Measurements from ENCODE around the gene TARDBP.
"Not testable (repeated sequence)": the region's sequence is repeated elsewhere in the genome, so short reads cannot be mapped to it uniquely, and the experiment has no call there.

The TARDBP gene

DNA sequence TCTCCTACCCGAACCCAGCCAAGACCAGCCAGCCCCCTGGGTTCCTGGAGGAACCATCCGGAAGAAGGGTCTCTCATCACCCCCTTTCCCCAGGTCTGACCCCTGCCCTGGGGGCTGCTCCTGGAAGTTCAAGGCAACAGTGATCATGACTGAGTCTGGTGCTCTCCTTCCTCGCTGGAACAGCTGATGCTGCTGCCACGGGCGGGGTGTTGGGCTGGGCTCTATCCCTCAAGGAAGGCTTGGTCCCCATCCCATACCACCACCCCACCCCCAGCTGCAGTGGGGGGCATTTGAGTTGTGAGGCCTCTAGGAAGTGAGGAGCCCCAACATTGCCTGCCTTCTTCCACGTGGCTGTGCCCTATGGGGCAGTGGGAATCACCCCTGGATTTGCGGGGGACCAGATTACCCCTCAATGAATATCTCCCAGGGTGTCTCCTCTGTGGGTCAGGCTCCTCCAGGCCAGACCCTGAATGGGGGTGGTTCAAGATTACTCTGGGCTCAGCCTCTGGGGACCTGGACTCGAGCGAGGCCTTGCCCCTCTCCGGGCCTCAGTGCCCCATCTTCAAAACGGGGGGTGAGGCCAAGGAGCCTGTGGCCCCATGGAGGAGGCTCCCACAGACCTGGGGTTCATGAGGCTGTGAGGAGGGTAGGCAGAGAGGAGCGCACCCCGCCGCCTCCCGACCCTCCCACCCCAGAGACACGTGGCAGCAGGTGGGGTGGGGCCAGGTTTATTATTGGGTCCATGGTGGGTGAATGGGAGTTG, 31.8 kb downstream of the TARDBP start:
- no peak for DNase-seq

DNA sequence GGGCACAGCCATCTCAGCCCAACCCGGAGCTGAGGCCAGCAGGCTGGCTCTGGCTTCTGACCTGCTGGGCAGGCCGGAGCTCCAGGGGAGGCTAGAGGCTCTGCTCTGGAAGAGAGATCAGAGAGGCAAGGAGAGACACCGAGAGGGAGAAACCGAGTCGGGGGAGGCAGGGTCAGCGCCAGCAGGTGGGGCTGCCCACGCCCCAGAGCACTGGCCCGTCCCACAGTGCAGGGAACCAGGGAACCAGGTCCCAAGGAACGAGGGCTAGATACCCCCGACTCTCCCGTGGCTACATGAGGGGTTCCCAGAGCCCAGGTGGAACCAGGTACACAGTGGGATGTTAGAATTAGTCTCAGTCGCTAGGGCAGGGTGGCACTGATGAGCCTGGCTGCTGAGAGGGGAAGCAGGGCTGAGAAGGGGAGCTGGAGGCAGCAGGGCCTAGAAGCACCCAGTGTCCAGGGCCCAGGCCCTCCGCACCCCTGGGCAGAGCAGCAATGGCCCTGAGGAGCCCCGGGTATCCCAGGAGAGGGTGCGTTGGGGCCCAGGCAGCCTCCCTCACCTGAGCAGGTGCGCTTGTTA, 32.5 kb downstream of the TARDBP start:
- DNase-seq = no peak

DNA sequence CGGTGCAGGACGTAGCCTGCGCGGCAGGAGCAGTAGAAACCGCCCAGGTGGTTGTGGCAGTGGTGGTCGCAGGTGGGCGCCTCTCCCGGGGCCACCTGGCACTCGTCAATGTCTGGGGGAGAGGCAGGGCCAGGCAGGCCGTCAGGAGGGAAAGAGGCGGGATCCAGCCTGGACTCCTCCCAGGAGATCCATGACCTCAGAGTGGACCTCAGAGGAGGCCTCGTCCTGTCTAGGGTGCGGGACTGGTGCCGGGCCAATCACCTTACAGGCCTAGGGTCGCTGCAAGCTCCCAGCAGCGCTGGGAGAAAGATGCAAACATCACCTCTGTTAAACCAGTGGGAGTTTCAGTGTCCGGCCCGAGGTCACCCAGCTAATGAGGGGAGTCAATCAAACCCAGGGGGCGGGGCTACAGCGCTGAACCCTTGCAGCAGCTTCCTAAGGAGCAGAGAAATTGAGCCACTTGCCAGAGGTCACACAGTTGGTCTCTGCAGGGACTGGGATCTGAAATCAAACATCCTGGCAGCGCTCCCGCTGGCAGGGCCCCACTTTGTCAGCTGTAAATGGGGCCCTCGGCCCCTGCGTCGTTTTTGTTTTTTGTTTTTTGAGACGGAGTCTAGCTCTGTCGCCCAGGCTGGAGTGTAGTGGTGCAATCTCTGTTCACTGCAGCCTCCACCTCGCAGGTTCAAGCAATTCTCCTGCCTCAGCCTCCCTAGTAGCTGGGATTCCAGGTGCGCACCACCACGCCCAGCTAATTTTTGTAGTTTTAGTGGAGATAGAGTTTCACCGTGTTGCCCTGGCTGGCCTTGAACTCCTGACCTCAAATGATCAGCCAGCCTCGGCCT, 33.2 kb downstream of the TARDBP start:
- no peak for DNase-seq

DNA sequence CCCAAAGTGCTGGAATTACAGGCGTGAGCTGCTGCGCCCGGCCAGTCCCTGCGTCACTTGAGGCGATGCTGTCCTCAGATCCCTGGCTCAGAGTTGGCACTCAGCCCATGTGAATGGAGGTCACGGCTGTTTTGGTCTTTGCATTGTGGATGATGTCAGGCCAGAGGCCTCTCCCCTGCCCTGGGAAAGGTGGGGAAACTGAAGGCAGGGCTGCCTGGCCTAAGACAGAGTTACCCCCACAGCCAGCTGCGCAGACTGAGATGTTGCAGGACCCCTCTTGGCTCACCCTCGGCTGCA, 33.8 kb downstream of the TARDBP start:
- DNase-seq = no peak

DNA sequence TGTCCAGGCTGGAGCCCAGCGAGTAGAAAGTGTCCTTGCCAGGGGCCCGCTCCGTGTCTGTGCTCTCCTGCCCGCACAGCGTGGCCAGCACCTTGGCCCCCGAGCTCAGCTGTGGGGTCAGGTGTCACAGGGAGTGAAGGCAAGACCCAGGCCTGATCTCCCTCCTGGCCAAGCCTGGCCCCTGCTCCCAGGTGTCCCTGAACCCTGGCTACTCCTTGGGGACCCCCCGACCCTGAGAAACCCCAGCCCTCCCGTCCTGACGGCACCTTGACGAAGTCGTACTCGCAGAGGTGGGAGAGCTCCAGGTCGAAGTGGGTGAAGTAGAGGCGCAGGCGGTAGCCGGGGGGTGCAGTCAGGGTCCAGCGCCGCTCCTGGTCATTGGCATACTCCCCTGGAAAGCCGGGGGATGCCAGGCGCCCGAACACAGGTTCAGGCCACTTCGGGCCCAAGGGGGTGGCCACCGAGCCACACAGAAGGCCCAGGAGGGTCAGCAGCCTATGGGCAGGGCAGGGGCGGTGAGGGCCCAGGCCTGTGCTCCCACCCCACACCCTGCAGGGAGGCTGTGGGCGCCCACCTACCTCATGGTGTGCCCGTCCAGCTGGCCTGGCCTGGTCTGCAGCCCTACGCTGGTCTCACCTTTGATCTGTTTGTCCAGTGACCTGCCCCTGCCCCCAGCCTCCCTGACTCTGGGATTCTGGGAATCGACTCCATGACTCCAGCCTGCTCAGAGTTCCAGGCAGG, 34.3 kb downstream of the TARDBP start, which contains the start of gene MASP2:
Gene MASP2, minus strand, starts transcription at position 615 of the 741 bp plus-strand sequence. Its CDS starts 32 bp downstream, at position 583.
- no peak for DNase-seq

DNA sequence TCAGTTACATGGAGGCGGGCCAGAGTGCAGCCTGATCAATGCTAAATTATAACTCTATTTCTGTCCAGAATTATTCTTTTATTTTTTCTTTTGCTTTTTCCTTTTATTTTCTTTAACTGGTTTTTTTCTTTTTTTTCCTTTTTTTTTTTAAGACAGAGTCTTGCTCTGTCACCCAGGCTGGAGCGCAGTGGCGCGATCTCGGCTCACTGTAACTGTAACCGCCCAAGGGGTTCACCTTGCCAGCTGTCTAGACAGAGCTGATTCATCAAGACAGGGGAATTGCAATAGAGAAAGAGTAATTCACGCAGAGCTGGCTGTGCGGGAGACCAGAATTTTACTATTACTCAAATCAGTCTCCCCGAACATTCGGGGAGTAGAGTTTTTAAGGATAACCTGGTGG, 38.7 kb downstream of the TARDBP start:
- DNase-seq = not testable (repeated sequence)

DNA sequence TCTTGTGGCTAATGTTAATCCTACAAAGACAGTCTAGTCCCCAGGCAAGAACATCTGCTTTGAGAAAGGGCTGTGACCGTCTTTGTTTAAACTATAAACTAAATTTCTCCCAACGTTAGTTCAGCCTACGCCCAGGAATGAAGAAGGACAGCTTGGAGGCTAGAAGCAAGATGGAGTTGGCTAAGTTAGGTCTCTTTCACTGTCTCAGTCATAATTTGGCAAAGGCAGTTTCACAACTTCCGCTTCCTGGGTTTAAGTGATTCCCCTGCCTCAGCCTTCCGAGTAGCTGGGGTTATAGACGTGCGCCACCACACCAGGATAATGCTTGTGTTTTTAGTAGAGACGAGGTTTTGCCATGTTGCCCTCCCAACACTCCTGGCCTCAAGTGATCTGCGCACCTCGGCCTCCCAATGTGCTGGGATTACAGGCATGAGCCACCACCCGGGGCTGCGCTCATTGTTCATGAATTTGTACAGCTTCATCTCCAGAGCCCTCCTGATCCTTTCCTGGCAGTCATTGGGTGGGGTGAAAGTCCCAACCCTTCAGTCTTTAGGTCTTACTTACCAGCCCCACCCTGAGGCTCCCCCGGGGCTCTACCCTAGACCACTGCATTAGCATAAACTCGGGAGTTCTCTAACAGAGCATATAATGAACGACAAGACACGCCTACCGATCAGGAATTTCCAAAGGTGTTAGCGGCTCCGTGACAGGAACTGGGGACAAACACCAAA, 39.5 kb downstream of the TARDBP start:
- DNase-seq = no peak

DNA sequence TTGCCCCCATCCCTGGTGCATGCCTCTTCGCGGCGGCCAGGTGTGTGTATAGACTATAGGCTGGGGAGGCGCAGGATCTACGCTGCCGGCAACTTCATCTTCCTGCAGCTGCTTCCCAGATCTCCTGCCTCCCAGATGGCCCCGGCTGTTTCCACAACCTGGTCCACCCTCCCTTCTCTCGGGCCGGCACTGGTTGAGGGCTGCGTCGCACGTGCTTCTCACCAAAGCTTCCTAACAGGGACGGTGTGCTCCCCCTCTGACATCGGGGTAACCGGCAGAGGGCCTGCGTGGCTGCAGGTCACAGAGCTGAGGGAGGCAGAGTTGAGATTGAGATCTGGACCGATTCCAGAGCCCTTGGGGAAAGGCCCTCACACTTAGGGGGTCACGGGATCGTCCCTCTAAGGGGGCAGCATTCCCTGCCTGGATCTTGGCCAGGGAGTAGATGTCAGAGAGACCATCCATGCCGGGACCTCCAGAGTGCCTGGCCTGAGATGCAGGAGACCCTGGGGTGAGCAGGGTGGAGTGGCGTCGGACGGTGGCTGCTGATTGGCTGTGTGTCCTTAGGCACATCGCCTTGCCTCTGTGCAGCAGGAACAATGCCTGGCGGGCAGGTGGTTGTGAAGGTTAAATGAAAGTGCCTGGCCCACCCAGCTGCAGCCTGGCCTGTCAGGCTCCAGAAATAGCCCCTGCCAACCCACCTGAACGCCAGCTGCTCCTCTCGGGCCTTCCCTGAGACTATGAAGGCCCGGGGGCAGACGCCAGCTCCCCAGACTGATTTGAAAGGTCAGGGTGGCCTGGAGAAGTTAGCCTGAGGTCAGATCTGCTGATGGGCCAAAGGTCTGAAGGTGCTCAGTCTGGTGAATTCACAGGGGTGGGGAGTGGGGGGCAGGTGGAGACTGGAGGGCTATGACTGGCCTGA, 40.6 kb downstream of the TARDBP start:
- DNase-seq = no peak

DNA sequence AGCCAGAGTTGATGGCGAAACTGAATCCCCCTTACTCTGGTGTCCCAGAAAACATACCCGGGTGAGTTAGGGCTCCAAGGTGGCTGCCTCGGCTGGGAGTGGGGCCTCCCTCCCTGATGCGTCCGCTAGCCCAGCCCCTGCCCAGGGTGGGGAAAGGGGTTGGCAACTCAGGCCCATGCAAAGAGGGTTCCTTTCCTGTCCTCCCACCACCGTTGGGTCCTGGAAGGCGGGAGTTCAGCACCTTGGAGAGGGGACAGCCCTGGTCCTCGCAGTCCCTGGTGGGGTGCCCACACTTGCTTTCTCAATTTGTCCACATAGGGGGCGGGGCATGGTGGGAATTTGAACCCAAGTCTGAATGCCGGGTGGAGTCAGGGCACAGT, 41.3 kb downstream of the TARDBP start:
- no peak for DNase-seq

DNA sequence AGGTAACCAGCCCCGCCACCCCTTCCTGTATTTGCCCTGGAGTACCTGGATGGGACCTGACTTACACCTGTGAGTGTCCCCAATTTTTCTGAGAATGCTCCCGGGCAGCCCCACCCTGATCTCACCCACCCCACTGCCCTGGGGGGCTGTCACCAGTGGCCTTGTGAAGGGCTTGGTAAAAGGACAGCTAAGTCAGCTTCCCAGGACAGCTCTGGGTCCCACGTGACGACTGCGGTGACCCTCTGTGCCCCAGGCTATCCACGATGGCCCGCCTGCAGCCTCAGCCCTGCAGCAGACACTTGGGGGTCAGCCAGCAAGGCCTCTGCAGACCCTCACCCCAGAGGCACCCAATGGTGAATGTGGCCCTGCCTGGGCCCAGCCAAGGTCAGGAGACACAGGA, 41.7 kb downstream of the TARDBP start:
- no peak for DNase-seq

DNA sequence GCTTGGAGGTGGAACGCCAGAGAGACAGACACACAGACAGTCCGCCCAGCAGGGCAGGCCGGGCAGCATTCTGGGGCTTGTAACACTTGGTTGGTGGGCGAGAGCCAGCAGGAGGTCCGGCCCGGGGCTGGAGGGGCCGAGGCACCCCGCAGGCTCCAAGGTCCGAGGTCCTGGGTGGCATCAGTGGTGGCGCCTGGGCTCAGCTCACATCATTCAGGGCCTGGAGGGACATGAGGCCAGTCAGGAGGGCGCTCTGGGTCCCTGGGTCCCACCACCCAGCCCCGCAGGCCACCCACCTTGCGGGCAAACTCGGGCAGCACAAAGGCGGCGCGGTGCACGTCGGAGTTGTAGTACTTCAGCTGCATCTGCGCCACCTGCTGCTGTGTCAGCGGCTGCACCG, 42.2 kb downstream of the TARDBP start:
- no peak for DNase-seq

DNA sequence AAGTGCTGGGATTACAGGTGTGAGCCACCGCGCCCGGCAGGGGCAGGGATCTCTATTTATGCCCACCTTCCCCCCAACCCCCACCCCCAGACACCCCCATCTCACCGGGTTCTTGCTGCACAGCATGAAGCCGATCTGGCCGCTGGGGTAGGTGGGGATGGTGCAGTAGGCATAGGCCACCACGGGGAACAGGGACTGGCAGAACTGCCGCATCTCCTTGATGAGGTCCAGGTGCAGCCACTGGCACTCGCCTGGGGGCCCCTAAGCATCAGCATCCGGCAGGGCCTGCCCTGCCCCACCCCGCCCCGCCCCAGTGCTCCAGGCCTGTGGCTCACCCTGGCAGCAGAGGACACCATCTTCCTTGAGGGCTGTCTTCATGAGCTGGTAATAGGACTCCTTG, 43.2 kb downstream of the TARDBP start:
- DNase-seq = no peak

DNA sequence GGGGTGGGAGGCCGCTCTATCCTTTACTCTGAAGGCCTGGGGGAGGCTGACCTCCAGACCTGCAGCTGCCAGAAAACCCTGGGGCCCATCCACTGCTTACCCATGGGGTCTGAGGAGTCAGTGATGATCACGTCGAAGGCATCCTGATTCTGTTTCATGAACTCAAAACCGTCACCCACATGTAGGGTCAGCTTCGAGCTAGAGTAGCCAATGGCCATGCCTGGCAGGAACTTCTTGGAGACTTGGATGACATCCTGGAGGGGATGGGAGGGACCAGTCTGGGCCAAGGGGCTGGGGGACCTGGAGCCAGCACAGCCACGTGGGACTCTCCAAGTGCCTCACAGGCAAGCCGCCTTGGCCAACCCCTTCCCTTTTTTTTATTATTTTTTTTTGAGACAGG, 44.0 kb downstream of the TARDBP start:
- no peak for DNase-seq

DNA sequence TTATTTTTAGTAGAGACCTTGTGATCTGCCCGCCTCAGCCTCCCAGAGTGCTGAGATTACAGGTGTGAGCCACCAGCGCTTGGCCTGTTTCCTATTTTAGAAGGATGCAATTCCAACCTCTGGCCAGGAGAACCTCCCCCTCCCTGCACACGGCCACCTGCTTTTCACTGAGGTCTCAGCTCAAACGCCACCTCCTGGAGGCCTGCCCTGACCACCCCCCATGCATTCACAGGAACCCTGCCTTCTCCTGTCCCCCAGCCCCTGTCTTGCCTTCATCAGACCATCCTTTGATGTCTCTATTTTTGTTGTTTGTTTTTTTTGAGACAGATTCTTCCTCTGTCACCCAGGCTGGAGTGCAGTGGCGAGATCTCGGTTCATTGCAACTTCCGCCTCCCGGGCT, 45.0 kb downstream of the TARDBP start:
- no peak for DNase-seq

DNA sequence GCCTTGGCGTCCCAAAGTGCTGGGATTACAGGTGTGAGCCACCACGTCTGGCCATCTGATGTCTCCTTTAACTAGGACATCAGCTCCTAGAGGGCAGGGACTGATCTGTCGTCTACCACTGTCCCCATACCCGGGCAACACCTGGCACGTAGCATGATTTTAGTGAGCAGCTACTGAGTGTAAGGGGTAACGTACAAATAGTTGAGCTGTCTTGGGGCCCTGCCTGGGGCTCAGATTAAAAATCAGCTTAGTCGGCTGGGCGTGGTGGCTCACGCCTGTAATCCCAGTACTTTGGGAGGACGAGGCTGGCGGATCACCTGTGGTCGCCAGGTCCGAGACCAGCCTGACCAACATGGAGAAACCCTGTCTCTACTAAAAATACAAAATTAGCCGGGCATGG, 45.6 kb downstream of the TARDBP start:
- no peak for DNase-seq

DNA sequence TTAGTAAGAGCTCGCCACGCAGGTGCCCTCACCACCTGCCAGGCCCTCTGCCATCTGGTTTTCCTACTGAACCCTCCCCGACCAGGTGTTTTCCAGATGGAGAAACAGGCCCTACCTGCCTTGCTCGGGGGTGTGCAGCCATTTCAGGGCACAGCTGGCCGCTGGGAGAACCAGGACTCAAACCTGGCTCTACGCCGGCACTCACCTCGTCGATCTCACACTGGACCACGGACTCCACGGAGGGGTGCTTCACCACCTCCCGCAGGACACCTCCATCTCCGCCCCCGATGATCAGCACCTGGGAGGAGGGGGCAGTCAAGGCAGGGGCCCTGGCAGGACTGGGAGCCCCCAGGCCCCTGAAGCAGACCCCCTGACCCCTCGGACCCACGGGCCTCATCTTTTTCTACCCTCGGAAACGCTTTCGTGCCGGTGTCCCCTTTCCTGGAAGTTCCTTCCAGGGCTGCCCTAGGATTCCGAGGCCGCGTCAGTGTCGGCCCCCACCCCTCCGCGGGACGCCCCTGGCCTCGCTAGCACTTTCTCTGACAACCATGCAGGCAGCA, 46.2 kb downstream of the TARDBP start:
- DNase-seq = no peak

DNA sequence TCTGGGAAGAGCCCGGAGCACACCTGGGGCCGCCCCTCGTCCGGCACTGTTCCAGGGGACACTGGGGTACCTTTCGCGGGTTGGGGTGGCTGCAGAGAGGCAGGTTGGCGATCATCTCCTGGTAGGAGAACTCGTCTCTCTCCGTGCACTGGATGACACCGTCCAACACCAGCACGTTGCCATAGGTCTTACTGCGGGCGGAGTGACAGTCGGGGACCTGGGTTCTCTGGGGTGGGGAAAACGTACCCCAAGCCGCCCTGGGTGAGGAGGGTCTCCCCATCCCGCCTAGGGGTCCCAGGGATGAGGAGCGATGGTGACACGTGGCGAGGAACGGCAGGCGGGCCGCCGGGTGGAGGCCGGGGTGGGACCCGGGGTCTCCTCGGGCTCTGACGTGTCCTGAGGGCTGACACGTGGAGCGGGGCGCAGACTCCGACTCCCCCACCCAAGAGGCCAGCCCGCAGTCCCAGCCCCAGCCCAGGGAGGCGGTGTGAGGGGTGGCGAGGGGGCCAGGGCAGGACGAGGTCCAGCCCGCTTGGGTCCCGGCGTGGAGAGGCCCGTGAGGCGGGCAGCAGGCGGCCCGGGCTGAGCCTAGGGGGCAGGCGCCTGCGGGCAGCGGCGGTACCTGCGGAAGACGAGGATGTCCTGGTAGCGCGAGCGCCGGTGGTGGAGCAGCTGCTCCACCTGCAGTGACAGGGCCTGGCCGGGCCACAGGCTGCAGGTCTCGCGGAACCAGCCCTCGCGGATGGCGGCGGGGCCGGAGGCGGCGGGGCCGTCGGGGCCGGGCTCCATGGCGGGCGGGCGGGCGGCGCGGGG, 46.9 kb downstream of the TARDBP start:
- DNase-seq = peak in 2 of 6 experiments; percentile 40 to 65

DNA sequence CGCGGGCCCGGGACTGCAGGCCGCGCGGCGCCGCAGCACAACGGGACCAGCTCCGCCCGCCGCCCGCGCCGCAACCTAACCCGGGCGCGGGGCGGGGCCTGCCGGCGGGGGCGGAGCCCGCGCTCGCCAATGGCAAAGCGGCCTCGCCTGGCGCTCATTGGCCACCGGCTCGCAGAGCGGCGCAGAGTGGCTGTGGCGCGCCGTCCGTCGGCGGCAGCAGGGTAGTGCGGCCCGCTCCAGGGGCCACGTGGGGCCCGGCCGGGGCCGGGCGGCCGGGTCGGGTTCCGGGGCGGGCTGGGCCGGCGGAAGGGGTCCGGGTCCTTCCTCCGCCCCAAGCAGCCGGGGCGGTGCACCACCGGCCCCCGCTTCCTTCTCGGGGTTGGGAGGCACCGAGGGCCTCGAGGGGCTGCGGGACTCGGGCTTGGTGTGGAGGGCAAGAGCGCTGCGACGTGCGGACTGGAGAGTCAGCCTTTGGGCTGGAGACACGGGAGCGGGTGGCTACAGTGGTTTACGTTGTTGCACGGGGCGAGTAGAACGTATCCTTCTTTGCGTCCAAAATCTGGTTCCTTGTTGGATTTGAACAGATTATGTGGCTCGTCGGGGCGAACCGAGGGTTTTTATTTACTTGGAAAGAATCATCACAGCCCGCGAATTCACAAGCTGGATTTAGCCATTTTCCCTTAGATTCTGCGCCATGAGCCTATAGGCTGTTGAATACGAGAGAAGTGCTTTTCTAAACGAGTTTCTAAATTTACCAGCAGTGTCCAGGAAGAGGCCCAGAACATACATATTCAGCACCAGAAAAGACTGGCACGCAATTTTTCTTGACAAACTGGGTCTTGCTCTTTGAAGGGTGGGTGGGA, 47.7 kb downstream of the TARDBP start, which contains the start of gene SRM:
Gene SRM, minus strand, starts transcription at position 51 of the 863 bp plus-strand sequence. CDS start 75 bp downstream, outside the sequence.
- DNase-seq = peak; percentile 81 to 91 (median 85)

Measured in stimulated activated naive CD4-positive, alpha-beta T cell (primary cell).